NB4 (cell line): ENCODE results near the gene PRPF19.

Experiments used
- DNase-seq: peaks from one replicate; pipeline ENCODE4 v3.0.0; 2010; ENCODE audit warnings: low read depth
- H3K4me3 ChIP-seq: one replicate; pipeline ENCODE4 v1.5.1; 2011; ENCODE audit warnings: mild to moderate bottlenecking, low read depth, low read length, moderate library complexity
- MYC ChIP-seq: IDR thresholded peaks from 2 replicates; pipeline ENCODE4 v1.6.1; 2011; ENCODE audit warnings: low read depth, low read length
- POLR2A ChIP-seq: IDR thresholded peaks from 2 replicates; pipeline ENCODE4 v1.6.1; 2011; ENCODE audit warnings: mild to moderate bottlenecking; ENCODE audit not compliant: insufficient read length; ENCODE audit errors: extremely low read depth
- TF ChIP-seq, protein P1 (sequence below): IDR thresholded peaks from 2 replicates; pipeline ENCODE4 v1.6.1; 2011; ENCODE audit warnings: low read depth, low read length
- TF ChIP-seq, protein P2 (sequence below): IDR thresholded peaks from one replicate; pipeline ENCODE4 v1.5.1; 2012; ENCODE audit warnings: low read depth, low read length

PRPF19 gene

DNA sequence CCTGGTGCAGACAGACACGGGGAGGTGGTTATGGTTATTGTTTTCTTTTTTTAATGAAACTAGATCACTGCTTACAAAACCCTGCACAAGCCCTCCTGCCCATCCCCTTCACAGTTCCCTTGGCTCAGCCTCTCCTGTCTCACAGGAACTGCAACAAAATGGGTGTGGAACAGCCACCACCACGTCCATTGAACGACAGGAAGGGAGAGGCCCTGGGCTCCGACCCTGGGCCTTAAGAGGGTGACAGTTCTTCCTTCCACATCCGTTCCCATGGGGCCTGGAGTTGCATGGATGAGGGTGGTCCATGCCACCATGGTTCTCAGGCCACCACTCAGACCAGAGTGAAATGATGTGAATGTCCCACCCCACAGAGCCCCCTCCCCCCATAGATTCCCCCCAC lies 15.7 kb downstream of the PRPF19 start:
- TF ChIP-seq POLR2A (no peak), MYC (no peak)
- TF ChIP-seq, protein P1, sequence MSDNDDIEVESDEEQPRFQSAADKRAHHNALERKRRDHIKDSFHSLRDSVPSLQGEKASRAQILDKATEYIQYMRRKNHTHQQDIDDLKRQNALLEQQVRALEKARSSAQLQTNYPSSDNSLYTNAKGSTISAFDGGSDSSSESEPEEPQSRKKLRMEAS, result no peak
- TF ChIP-seq, protein P2, sequence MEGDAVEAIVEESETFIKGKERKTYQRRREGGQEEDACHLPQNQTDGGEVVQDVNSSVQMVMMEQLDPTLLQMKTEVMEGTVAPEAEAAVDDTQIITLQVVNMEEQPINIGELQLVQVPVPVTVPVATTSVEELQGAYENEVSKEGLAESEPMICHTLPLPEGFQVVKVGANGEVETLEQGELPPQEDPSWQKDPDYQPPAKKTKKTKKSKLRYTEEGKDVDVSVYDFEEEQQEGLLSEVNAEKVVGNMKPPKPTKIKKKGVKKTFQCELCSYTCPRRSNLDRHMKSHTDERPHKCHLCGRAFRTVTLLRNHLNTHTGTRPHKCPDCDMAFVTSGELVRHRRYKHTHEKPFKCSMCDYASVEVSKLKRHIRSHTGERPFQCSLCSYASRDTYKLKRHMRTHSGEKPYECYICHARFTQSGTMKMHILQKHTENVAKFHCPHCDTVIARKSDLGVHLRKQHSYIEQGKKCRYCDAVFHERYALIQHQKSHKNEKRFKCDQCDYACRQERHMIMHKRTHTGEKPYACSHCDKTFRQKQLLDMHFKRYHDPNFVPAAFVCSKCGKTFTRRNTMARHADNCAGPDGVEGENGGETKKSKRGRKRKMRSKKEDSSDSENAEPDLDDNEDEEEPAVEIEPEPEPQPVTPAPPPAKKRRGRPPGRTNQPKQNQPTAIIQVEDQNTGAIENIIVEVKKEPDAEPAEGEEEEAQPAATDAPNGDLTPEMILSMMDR, result no peak
- no peak overlapping the region for H3K4me3 ChIP-seq
- DNase-seq, result no peak

DNA sequence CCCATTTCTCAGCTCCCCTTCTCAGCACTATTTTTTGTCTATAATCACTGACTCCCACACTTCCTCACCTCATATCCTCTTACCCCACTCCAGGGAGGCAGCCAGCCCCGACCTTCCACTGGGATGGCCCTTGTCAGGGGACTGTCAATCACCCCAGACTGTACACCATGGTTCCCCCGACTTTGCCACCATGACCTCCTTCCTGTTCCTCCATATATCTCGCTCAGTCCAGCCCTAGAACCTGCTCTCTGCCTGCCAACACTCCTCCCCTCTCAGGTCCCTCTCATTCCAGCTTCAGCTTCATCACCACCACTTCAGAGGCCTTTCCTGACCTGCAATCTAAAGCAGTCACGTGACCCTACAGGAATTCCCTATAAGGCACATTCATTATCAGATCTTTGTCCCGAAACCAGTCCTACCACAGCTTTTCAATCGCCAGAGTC lies 16.5 kb downstream of the PRPF19 start:
- TF ChIP-seq, protein P2, result no peak
- TF ChIP-seq MYC (no peak), POLR2A (no peak)
- TF ChIP-seq, protein P1, result no peak
- no peak for DNase-seq

DNA sequence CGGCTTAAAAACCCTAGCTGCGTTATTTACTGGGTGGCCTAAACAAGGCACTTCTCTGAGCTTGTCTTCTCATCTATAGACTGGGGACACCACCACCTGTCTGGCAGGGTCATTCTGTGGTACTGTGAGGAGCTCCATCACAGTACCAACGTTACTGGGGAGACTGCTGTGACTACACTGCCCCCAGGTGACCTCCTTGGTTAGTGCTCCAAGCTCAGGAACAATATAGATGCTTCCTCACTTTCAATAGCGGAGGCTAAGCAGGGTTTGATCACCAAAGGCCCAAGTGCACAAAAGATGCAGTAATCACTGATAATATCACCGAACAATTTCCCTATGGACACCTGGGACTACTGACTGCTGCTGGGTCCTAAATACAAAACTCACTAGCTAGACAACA lies 18.8 kb downstream of the PRPF19 start:
- peak; percentile 74 for DNase-seq
- TF ChIP-seq POLR2A (no peak), MYC (peak; percentile 41; the same call in 1 of the 2 replicates)
- TF ChIP-seq, protein P2, result peak; percentile 63
- TF ChIP-seq, protein P1, result 0 out of 2 replicates have a peak, but pooled peaks have one; percentile 27
- no peak overlapping the region for H3K4me3 ChIP-seq

More for the DNA sequence above, 16.5 kb downstream of the PRPF19 start:
- no peak overlapping the region for H3K4me3 ChIP-seq

DNA sequence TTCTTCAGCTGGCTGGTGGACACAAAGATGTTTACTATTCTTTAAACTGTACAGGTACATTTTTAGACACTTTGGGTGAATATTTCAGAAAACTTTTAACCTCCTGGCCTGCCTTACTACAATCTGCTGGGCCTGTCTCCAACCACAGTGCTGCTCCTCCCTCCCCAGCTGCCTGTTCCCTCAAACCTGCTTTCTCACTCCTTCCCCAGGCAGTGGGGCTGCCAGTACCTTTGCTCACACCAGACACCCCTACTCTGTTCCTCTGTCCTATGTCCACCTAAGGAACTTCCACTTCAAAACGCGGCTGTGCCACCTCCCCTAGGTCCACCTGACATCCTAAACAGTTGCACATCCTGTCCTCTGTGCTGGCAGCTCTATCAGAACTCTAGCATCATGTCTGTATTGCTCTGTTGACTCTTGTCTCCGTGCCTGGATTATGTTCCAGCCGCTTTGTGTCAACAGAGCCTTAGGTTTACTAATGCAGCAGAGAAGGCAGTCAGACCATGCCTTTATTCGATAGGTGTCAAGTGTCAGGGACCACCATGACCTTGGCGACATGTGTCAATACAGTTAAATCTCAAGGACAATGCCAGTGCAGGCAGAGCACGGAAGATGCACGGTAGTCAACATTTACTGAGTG lies 25.6 kb downstream of the PRPF19 start:
- H3K4me3 ChIP-seq, result no peak overlapping the region
- TF ChIP-seq, protein P2, result no peak
- no peak for TF ChIP-seq POLR2A
- TF ChIP-seq, protein P1, result no peak
- TF ChIP-seq MYC, result no peak
- no peak for DNase-seq

DNA sequence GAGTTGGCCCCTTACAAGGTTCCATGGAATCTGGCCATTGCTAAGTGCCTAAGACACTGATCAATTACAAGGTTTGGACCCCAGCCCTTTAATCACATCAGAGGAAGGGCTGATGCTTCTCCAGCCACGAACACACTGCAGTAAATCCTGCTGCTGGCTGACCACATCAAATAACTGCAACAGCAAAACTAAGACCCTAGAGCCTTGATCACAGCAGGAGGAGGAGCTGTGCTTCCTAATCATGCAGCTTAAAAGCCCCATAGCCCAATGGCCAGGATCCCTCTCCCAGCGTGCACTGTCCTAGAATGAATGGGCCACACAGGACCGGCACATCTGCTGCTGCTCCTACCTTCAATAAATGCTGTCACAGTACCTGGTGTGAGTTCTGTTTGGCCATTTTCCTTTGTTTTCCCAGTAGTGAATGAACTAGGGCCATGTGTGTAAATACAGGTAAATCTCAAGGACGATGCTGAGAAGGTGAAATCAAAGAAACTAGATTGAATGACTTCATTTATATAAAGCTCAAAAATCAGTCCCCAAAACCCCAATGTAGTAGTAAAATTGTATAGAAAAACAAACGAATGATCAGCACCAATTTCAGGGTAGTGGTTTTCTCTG lies 26.3 kb downstream of the PRPF19 start:
- H3K4me3 ChIP-seq, result no peak overlapping the region
- no peak for DNase-seq
- TF ChIP-seq, protein P2, result no peak
- TF ChIP-seq MYC, result no peak
- TF ChIP-seq POLR2A, result no peak
- TF ChIP-seq, protein P1, result no peak
